ENCODE data around the gene NHSL2. TPM values are rescaled to one million over a fixed set of nuclear protein-coding genes. Genes with fewer than 3 reads are reported as not detected.
"Not testable (repeated sequence)": the region's sequence is repeated elsewhere in the genome, so short reads cannot be mapped to it uniquely, and the experiment has no call there.

The NHSL2 gene
- polyA plus RNA-seq, 12 donors: 7.5 to 33.2 (median 9.5) TPM; not detected in 1

GRCh38 chrX:72041871-72042851 is 131.5 kb downstream of the NHSL2 start:
- DNase-seq: no peak

- DNase-seq: no peak
Observed at GRCh38 chrX:72042852-72043248, 132.2 kb downstream of the NHSL2 start.

GRCh38 chrX:72043636-72044035 is 133.0 kb downstream of the NHSL2 start:
- DNase-seq: no peak

- DNase-seq: no peak
Observed at GRCh38 chrX:72045141-72045540, 134.5 kb downstream of the NHSL2 start.

- no peak for DNase-seq
Observed at GRCh38 chrX:72045552-72046277, 135.1 kb downstream of the NHSL2 start.

GRCh38 chrX:72046447-72046846 is 135.8 kb downstream of the NHSL2 start:
- no peak for DNase-seq

GRCh38 chrX:72048510-72049455 is 138.1 kb downstream of the NHSL2 start:
- DNase-seq: no peak

- no peak for DNase-seq
Observed at GRCh38 chrX:72050011-72050410, 139.4 kb downstream of the NHSL2 start.

GRCh38 chrX:72051589-72051988 is 140.9 kb downstream of the NHSL2 start:
- no peak for DNase-seq

GRCh38 chrX:72052415-72053090 is 141.9 kb downstream of the NHSL2 start:
- DNase-seq: no peak

- no peak for DNase-seq
Observed at GRCh38 chrX:72053508-72053907, 142.9 kb downstream of the NHSL2 start.

- no peak for DNase-seq
Observed at GRCh38 chrX:72054779-72055489, 144.3 kb downstream of the NHSL2 start.

- DNase-seq: no peak
Observed at GRCh38 chrX:72057331-72057730, 146.7 kb downstream of the NHSL2 start.

GRCh38 chrX:72057849-72058248 is 147.2 kb downstream of the NHSL2 start:
- no peak for DNase-seq

- DNase-seq: not testable (repeated sequence)
Observed at GRCh38 chrX:72058346-72058745, 147.7 kb downstream of the NHSL2 start.

- no peak for DNase-seq
Observed at GRCh38 chrX:72060196-72060920, 149.7 kb downstream of the NHSL2 start.

GRCh38 chrX:72060921-72061490 is 150.4 kb downstream of the NHSL2 start:
- no peak for DNase-seq

GRCh38 chrX:72062916-72063315 is 152.3 kb downstream of the NHSL2 start:
- no peak for DNase-seq
